DOHH2 (cell line): ENCODE measurements around the gene ARID4B.

Source experiments
- EZH2phosphoT487 ChIP-seq: fragments of 200-600 bp; sonication (generic); IDR thresholded peaks from 2 replicates; pipeline ENCODE4 v1.6.1; 2017; ENCODE audit warnings: borderline replicate concordance, mild to moderate bottlenecking, antibody characterized with exemption, low read length, moderate library complexity, mixed read lengths
- TF ChIP-seq, protein P1 (sequence below): fragments of 200-600 bp; sonication (generic); IDR thresholded peaks from one replicate; pipeline ENCODE4 v1.5.1; 2014; ENCODE audit warnings: antibody characterized with exemption, mild to moderate bottlenecking, low read depth, low read length; ENCODE audit not compliant: poor library complexity, severe bottlenecking

- TF ChIP-seq, protein P1, sequence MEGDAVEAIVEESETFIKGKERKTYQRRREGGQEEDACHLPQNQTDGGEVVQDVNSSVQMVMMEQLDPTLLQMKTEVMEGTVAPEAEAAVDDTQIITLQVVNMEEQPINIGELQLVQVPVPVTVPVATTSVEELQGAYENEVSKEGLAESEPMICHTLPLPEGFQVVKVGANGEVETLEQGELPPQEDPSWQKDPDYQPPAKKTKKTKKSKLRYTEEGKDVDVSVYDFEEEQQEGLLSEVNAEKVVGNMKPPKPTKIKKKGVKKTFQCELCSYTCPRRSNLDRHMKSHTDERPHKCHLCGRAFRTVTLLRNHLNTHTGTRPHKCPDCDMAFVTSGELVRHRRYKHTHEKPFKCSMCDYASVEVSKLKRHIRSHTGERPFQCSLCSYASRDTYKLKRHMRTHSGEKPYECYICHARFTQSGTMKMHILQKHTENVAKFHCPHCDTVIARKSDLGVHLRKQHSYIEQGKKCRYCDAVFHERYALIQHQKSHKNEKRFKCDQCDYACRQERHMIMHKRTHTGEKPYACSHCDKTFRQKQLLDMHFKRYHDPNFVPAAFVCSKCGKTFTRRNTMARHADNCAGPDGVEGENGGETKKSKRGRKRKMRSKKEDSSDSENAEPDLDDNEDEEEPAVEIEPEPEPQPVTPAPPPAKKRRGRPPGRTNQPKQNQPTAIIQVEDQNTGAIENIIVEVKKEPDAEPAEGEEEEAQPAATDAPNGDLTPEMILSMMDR = no peak
- TF ChIP-seq EZH2phosphoT487 = no peak
Measured at GRCh38 chr1:235130766-235131270, 197.2 kb downstream of the ARID4B start.
